Activated CD4-positive, CD25-positive, alpha-beta regulatory T cell (primary cell): ENCODE data around the gene ATP6V1B1.

Experiments used
- DNase-seq, 4 experiments: peaks; one replicate each; lab custom pipeline; 2025; lab: John Stamatoyannopoulos, UW

The ATP6V1B1 gene

DNA sequence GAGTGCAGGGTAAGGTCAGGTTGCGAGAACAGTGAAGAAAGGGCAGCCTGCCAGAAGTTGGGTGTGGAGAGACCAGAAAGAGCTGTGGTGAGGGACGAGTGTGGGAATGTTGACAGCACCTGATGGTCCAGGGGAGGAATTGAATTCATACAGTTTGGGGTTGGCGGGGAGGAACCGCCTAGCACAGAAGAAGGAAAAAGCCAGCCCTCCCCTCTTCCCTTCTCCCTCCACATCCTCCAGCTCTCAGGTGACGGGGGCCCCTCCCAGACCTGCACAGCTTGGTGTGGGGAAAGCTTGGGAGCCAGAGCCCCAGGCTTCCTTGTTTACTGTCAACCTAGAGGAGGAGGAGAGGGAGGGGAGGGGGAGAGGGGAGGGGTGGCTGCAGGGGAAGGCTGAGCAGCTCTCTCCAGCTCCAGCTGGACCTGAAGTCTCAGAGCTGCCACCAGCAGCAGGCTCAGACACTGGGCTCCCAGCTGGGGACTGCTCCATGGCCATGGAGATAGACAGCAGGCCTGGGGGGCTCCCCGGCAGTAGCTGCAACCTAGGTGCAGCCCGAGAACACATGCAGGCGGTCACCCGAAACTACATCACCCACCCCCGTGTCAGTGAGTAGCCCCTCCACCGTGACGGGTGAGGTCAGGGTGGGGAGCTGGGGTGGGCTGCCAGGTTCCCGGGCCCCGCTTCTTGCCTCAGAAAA, at the start of gene ATP6V1B1:
ATP6V1B1 (plus strand) TSS at position 433 of the 697 bp plus-strand sequence; CDS start at position 488, 55 bp downstream.
- DNase-seq = no peak

DNA sequence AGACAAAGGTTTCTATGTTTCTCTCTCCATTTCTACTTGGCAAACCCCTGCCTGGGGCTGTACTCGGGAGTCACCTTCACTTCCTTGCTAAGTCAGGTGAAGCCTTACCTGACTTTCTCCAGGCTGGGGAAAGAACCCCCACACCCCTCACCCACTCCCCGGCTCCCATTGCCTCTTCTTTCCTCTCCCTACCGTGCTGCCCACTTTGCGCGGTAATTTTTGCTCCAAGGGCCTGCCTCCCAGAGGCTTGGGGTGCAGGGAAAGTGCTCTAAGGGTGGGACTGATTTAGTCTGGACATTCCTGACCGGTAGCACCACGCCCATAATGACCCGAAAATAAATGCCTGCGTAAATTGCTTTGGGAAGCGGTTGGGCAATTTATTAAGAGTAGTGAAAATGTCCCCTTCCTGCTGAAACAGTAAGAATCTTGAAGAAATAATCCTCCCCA, 49.1 kb upstream of the ATP6V1B1 start:
- no peak for DNase-seq

DNA sequence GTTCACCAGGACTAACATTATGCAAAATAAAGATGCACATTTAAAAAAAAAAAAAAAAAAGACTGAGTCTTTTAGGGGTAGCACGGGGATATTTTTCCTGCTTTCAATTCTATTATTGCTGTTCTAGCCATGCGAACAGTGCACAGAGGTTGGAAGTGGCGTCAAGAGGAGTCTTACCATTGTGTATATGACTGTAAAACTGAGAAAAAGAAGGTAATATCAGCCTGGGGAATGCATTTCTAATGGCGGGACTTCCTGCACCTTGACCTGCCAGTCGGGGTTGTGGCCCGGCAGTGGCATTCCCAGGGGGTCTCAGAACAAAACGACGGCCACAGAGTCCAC, 48.5 kb upstream of the ATP6V1B1 start:
- DNase-seq = no peak

DNA sequence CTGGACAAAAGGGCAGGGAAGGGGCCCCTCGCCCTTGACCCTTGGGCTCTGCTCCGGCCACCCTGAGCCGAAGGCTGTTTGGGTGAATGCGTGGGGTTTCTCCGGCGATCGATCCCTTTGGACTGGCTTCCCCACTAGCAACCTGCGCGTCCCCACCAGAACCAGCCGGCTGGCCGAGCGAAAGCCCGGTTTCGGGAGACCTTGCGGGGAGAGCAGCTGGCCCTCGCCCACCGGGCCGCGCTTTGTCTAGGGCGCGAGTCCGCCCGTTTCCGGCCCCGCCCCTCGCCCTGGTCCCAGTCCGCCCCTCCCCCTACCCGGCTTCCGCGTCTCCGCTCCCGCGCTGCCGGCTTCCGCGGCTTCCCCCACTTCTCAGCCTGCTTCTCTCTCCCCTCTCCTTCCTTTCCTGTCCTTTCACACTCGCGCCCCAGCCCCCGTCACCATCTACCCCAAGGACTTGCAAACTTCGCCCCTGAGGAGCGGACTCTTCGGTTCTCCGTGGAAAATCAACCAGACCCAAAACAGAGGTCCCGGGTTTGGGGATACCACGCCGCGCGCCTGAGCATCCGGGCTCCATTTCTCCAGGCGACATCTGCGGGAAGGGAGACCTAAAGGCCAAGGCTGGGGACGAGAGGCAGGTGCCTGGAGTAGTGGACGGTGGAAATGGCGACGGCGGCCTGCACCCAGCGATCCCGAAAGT, 48.0 kb upstream of the ATP6V1B1 start:
- DNase-seq = no peak

DNA sequence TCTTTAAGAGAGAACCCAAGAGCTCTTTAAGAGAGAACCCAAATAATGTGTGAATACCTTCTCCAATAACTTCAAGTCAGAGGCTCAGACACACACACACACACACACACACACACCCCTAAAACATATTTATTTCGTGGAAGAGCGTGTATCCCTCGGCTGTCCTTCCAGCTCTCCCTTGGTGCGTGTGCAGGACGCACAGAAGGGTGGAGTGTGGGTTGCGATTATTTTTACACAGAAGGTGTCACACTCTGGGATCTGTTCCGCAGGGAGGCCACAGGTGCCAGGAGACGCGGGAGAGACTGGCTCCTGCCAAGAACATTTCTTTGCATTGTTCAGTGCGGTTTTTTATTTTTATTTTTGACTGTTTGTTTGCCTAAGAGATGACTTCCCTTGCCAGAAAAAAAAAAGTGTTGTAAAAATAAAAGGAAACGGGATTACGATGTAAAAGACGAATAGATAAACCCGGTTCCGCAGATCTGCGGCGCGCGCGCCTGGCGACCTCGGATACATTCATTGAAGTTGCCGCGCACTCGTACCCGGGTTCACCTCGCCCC, 47.3 kb upstream of the ATP6V1B1 start:
- DNase-seq = no peak

DNA sequence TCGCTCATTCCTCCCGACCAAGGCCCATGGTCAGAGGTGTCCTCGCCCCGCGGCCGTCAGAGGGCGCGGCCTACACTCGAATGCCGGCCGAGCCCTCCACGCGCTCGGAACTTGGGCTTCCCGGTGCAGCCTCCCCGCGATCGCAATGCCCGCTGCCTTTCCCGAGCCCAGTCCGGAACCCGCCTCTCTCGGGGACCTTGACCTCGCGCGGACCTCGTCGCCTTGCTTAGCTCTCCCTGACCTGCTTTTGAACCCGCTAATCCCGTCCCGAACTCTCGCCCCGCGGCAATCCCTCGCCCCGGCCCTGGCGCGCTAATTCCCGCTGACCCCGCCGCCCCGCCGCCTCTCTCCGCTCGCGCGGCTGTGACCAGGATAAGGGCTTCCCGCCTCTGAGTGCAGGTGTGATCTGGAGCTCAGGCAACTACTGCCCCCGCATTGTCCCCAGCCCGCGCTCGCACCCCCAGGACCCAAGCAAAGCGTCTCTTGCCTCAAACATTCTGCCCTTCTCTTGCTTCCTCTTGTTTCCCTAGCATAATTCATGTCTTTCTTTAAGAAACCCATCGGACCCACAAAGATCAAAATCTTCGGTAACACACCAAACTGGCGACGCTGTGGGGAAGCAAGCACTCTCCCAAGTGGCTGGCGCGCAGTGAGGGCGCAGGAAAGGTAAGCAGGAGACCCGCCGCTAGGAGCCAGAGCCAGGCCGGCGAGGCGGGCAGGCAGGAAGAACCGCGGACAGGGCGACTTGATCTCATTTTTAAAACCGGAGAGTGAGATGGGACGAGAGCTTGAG, 46.6 kb upstream of the ATP6V1B1 start:
- DNase-seq = no peak

DNA sequence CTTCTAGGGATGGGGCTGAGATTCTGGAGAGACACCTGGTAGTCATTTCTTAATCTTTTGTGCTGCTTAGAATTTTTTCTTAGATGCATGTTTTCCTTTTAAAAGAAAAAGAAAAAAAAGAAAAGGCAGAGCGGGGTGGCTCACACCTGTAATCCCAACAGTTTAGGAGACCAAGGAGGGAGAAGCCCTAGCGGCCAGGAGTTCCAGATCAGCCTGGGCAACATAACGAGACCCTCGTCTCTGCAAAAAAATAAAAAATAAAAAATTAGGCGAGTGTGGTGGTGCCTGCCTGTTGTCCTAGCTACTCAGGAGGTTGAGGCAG, 46.0 kb upstream of the ATP6V1B1 start:
- DNase-seq = no peak

DNA sequence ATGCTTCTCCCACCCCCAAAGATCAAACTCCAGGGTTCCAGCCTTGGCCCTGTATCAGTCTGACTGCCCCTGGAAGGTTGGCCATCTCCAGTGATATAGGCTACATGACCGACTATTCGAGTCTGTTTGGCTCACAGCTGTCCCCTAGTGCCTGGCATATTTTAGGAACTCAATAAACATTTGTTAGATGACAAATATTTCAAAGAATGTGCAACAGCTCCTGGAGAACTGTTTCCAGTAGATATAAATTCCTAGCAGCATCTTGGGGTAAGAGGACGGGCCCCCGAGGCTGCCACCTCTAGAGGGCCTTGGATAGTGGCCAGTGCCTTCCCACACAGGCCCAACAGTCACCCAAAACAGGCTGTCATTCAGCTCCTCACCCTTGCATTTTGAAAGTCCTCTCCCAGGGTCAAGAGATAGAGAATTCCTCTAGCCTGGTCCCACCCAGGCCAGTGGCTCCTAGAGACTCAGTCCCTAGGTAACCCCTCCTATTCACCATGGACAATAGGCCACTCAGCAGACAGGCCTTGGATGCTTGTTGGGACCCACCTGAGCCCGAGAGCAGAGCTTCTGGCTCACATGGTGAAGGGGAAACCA, 45.1 kb upstream of the ATP6V1B1 start:
- DNase-seq = no peak

DNA sequence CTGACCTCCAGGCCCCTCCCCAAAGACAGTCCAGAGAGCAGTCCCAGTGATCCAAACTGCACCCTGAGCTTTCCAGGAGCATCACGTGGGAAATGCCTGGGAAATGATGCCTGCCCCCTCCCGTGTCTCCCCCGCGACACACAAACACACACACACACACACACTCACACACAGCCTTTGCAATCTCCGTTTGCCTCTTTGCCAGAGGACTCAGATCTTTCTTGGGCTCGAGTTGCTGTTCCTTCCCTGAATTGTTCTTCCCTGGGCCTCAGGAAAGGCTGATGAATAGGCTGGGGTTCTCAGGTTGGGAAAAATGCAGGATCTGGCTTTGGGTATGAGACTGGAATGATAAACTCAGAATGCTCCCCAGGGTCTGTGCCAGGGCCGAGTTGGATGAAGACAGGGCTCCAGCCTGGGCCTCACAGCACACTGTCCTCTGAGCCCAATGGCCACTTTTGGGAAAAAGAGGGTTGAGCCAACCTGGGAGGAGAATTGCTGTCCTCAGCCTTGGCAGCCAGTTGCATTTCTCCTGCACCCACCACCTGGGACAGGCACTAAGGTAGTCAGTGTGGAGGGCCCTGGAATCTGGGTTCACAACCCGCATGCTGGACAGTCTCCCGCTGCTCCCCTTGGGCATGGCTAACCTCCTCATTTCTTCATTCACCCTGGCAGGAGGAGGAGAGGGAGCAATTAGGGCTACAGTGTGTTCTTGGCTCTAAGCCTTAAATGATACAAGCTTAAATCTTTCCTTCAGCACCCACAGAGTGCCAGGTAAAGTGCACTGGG, 43.9 kb upstream of the ATP6V1B1 start:
- no peak for DNase-seq

DNA sequence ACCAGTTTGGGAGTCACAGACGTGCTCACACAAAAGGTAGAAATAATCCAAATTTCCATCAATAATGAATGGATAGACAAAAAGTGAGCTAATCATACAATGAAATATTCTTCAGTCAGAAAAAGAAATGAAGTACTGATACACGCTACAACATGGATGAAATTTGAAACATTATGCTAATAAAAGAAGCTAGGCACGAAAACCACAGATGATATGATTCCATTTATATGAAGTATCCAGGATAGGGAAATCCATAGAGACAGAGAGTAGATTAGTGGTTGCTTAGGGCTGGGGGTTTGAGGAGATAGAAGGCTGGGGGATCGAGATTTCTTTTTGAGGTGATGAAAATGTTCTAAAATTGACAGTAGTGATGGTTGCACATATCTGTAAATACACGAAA, 43.0 kb upstream of the ATP6V1B1 start:
- no peak for DNase-seq

DNA sequence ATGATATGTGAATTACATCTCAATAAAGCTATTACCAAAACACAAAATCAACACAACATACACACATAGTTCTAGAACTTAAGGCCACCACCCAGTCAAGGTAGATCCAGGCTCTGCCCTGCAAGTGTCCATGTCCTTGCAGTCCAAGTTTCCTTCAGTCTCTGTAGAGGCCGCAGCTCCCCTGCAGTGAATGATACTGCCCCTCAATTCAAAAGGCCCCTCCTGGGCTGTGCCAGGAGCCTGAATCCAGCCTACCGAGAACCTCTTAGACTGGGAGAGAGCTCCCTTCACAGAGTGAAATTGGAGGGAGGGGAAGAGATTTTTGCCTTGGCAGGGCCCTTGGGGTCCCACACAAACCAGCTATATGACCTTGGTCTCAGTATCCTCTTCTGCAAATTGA, 42.5 kb upstream of the ATP6V1B1 start:
- no peak for DNase-seq

DNA sequence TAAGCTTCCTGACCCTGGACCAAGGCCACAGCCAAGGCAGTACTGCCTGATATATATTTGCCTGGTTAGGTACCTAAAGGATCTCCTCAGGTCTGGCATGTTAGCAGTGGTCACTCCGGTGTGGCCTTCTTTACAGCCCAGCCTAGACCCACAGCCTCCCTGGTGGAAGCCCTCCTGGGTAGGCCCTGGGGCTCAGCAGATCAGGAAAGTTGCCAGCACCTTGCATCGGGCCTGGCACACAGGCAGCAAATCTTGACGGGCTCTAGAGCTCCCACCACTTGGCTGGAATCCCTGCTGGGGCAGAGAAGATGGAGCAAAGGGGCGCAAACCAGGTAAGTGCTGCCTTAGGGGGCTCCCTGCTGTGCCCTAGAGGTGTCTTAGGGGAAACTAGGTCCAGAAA, 40.9 kb upstream of the ATP6V1B1 start:
- no peak for DNase-seq

DNA sequence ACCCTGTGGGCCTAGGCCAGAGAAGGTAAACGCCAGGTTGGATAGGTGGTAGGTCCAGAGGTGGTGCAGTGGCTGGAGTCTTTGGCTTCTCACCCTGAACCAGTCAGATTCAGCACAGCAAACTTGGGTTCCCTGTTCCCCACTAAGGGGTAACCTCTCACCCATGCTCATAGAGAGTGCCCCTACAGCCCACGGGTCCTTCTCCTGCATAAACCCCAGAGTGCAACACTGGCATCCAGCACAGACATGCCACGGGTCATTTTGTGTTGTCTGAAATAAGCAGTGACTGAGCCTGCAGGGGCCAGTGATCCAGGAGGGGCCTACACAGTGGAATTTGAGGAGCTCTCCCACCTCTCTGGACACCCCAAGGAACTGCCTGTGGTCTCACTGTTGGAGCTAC, 40.5 kb upstream of the ATP6V1B1 start:
- no peak for DNase-seq

DNA sequence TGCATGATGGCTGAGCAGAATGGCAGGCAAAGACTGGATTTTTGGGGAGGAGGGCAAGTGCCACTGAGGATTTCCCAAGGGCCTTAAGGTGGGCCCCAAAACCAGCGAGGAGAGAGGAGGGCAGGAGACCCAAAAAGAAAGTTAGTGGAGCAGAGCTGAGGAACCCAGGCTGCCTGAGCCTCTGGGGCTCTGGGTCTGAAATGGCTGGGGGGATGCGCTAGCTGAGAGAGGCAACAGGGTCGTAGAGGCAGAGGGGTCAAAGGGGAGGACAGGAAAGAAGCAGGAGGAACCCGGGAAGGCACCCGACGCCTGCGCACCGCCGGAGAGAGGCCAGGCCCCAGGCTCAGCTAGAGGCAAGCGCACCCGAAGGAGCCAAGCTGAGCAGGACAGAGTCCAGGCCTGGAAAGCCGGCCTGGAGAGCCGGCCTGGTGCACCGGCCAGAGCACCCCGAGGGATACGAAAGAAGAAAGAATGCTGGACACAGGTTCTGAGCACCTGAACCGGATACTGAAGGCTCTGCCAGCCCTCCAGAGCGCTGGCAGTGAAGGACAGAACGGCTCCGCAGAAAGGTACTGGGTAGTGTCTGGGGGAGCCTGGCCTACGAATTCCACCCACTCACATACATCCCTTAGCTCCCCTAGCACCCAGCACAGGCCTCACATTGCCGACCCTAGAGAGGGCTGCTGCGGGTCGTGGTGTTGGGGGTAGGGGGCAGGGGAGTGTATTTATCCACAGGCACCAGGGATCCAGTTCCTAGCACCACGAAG, 39.5 kb upstream of the ATP6V1B1 start:
- DNase-seq = no peak

DNA sequence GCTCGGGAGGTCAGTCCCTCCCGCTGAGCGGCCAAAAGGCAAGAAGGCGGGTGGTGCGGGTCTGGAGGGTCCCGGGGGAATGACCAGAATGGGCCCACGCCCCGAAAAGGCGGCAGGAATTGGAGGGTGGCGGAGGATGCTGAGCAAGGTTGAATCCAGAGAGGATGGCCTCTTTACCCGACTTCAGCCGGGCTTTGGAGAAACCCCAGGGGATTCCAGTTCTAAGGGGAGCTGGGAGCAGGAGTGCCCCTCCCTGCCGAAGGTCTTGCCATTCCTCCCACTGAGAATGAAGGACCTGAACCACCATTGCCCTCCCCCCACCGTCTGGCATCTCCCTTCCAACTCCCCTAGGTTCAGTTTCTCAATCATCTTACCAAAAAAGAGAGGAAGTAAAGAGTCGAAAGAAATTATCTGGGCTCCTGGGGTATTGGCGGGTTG, 38.9 kb upstream of the ATP6V1B1 start:
- no peak for DNase-seq

DNA sequence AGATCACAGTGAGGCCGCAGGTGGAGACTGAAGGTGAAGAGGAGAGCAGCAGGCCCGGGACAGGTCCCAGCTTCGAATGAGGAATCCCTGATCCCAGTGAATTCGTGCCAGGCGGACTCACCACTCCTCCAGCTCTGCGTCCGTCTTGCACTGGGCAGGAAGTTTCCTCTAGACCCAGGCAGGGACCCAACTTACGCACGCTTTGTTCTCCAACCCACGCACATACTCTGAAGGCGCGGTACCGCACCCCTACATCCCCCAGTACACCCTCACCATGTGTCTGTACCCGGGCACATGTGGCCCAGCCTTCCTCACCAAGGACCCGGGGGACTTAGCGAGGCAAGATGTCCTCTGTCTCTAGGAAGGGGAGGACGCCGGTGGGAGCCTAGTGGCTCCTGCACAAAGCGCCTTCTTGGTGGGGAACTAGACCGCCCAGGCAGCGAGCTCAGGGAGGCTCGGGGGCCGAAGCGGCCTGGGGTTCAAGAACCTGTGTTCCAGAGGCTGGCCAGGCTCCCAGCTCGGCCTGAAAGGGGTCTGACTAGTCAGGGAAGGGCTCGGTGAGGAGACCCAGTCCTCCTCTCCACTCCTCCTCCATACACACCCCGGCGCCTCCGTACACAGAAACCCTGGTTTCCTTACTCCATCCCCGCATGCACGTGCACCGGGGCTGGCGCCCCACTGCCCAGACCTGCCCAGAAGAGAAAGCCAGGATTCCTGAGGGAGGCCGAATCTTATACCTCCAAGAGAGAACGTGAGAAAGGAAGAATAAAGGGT, 38.3 kb upstream of the ATP6V1B1 start:
- no peak for DNase-seq

DNA sequence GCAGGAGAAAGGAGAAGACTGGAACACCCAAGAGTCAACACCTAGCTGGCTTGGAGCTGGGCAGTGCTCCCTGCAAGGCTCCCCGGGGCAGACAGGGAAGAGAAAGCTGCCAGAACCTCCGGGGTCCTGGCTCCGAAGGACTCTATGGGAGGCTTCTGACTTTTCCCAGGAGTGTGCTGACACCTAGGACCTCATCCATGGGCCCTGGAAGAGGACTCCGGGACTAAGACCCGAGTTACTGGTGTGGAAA, 37.8 kb upstream of the ATP6V1B1 start:
- DNase-seq = no peak

DNA sequence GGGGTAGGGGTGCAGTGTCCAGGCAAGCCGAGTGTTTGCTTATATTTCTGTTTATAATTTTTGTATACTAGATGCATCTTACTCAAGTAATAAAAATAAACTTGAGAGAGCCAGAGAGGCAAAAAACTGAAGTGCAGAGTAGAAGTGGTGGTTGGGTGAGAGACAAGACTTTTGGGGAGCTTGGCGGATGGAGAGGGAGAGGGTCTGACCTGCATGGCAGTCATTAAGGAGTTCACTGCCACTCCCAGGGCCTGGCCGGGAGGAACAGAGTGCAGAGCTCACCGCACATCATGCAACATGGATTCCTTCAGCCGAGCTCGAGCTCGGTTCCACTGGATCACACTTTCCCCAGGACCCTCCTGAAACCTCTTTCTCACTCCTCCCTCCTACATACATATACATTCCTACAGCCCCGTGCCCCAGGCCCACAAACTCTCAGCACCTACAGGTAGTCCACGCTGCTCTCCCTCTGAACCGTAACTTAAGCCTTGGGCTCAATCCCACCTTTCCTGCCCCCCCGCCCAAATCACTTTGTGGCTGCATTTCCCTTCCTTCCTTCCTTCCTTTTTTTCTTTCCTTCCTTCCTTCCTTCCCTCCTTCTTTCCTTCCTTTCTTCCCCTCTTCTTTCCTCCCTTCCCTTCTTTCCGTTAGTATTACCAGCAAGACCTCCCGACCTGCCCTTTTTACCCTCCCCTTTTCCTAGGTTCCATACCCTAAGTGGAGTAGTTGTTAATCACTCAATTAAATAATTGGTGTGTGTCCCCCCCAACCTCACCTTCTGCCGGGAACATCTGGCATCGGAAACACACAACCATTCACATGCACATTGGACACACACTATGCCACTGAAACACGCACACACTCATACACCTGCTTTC, 37.1 kb upstream of the ATP6V1B1 start:
- DNase-seq = no peak
